ENCODE measurements around the gene LPCAT1.

DNA sequence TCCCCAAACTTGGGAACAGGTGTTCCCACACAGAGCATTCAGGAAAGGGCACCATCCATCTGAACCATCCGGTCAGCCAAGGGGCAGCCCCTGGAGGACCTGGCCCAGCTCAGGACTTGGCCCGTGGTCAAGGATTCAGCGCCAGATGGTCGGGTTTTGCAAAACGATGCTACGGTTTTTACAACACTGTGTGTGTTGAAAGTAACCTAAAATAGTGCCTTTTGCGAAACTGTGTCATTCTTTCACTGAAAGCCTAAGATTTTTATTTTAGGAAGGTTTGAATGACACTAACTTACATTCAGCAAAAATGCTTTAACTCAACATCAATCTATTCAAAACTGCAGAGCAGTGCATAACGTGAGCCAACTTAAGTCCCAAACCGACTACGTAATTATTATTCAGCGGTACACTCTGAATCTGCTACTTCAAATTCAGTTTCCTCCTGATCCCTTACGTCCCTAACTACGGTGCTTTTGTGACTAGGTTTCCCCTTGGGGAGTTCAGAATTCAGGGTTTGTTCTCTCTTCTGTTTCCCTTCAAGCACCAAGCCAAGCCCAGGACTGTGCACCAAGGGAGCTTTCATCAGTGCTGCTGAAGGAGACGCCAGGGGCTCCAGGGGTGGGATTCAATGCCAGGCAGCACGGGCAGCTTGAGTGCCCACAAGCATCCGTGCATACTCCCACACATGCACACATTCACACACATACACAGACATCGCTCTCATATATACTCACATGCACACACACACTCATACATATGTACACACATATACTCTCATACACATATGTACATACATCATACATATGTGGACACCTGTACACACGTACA is 25.8 kb downstream of the LPCAT1 start:
- TF ChIP-seq, protein P1, sequence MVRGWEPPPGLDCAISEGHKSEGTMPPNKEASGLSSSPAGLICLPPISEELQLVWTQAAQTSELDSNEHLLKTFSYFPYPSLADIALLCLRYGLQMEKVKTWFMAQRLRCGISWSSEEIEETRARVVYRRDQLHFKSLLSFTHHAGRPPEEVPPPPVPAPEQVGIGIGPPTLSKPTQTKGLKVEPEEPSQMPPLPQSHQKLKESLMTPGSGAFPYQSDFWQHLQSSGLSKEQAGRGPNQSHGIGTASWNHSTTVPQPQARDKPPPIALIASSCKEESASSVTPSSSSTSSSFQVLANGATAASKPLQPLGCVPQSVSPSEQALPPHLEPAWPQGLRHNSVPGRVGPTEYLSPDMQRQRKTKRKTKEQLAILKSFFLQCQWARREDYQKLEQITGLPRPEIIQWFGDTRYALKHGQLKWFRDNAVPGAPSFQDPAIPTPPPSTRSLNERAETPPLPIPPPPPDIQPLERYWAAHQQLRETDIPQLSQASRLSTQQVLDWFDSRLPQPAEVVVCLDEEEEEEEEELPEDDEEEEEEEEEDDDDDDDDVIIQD (CRISPR knock-in tag; IDR thresholded peaks at IDR 0.05; ENCODE audit: low read depth): no peak
- TF ChIP-seq EP300 (IDR thresholded peaks at IDR 0.05; ENCODE audit: low read depth in 2 of 2, low read length in 2 of 2) (no peak), EP300 (CRISPR knock-in tag; IDR thresholded peaks at IDR 0.05; ENCODE audit: borderline replicate concordance) (no peak), ZNF552 (CRISPR knock-in tag; IDR thresholded peaks at IDR 0.05; ENCODE audit: borderline replicate concordance) (no peak), ZNF253 (CRISPR knock-in tag; IDR thresholded peaks at IDR 0.05; ENCODE audit: borderline replicate concordance) (no peak), BRCA1 (CRISPR knock-in tag; IDR thresholded peaks at IDR 0.05) (no peak)
- TF ChIP-seq, protein P2, sequence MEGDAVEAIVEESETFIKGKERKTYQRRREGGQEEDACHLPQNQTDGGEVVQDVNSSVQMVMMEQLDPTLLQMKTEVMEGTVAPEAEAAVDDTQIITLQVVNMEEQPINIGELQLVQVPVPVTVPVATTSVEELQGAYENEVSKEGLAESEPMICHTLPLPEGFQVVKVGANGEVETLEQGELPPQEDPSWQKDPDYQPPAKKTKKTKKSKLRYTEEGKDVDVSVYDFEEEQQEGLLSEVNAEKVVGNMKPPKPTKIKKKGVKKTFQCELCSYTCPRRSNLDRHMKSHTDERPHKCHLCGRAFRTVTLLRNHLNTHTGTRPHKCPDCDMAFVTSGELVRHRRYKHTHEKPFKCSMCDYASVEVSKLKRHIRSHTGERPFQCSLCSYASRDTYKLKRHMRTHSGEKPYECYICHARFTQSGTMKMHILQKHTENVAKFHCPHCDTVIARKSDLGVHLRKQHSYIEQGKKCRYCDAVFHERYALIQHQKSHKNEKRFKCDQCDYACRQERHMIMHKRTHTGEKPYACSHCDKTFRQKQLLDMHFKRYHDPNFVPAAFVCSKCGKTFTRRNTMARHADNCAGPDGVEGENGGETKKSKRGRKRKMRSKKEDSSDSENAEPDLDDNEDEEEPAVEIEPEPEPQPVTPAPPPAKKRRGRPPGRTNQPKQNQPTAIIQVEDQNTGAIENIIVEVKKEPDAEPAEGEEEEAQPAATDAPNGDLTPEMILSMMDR (CRISPR knock-in tag; IDR thresholded peaks at IDR 0.05): no peak

Measured in HepG2 (cell line).